HepG2 (cell line): ENCODE data around the gene CD7. TPM values are rescaled to one million over a fixed set of nuclear protein-coding genes. Genes with fewer than 3 reads are reported as not detected.

ENCODE experiments used
- ARNTL ChIP-seq: sonication (generic); formaldehyde crosslinking; IDR thresholded peaks from 2 replicates; pipeline ENCODE4 v1.4.0; 2020; ENCODE audit warnings: mild to moderate bottlenecking, missing genetic modification reagents
- BRCA1 ChIP-seq: sonication (generic); formaldehyde crosslinking; IDR thresholded peaks from 2 replicates; pipeline ENCODE4 v1.4.0; 2020; ENCODE audit warnings: missing genetic modification reagents
- KLF6 ChIP-seq: IDR thresholded peaks from 2 replicates; pipeline ENCODE4 v1.8.0; 2016; ENCODE audit warnings: missing biosample characterization, missing genetic modification reagents
- MEIS2 ChIP-seq: sonication (generic); formaldehyde crosslinking; IDR thresholded peaks from 2 replicates; pipeline ENCODE4 v1.9.0; 2021; ENCODE audit warnings: mild to moderate bottlenecking, missing genetic modification reagents
- MTF2 ChIP-seq: sonication (generic); formaldehyde crosslinking; IDR thresholded peaks from 2 replicates; pipeline ENCODE4 v1.5.0; 2020; ENCODE audit warnings: missing genetic modification reagents, borderline replicate concordance
- MYNN ChIP-seq: sonication (generic); formaldehyde crosslinking; IDR thresholded peaks from 2 replicates; pipeline ENCODE4 v1.4.0; 2020; ENCODE audit warnings: mild to moderate bottlenecking, low read depth, missing genetic modification reagents
- SAP130 ChIP-seq: IDR thresholded peaks from 2 replicates; pipeline ENCODE4 v1.6.1; 2016; ENCODE audit warnings: low read depth
- SETDB1 ChIP-seq: sonication (generic); formaldehyde crosslinking; IDR thresholded peaks from 2 replicates; pipeline ENCODE4 v1.5.1; 2020; ENCODE audit warnings: missing genetic modification reagents, mild to moderate bottlenecking, borderline replicate concordance
- SP1 ChIP-seq, 2 experiments: fragments of 450-650 bp in 1 of 2; sonication (generic) in 1 of 2; formaldehyde crosslinking in 1 of 2; IDR thresholded peaks; 2 replicates each; pipeline versions ENCODE4 v1.4.0 to v1.6.1; 2016 to 2020; ENCODE audit warnings: missing genetic modification reagents in 1 of 2
- ZNF234 ChIP-seq: sonication (generic); formaldehyde crosslinking; conservative IDR thresholded peaks from 2 replicates; pipeline ENCODE4 v1.5.1; 2020; ENCODE audit warnings: mild to moderate bottlenecking, missing genetic modification reagents
- ZNF329 ChIP-seq: sonication (generic); formaldehyde crosslinking; IDR thresholded peaks from 2 replicates; pipeline ENCODE4 v1.9.0; 2021; ENCODE audit warnings: low read depth, mild to moderate bottlenecking, missing genetic modification reagents
- ZZZ3 ChIP-seq: sonication (generic); formaldehyde crosslinking; IDR thresholded peaks from 2 replicates; pipeline ENCODE4 v1.4.0; 2020; ENCODE audit warnings: missing genetic modification reagents, mild to moderate bottlenecking, borderline replicate concordance
- polyA plus RNA-seq, 8 experiments: library from polyadenylated mRNA; depleted of rRNA in 3 of 8; stranded (reverse) in 7 of 8; unstranded in 1 of 8; fragments of >200 nt; fragmentation: Illumina TruSeq in 4 of 8; extraction: Trizol in 4 of 8; gene quantifications; 2 replicates each; pipeline versions ENCODE4 v1.2.1 to v1.2.3, GENCODE V29; 2011 to 2016; ENCODE audit warnings: low read depth in 4 of 8, missing spikeins in 1 of 8, mixed read lengths in 1 of 8; ENCODE audit not compliant: insufficient read depth in 1 of 8
- total RNA-seq, 5 experiments: library from RNA; depleted of rRNA; stranded (reverse); fragments of >200 nt; fragmentation: Illumina TruSeq; extraction: Trizol; gene quantifications; 2 replicates each; pipeline ENCODE4 v1.2.3, GENCODE V29; 2016; ENCODE audit warnings: low read depth in 1 of 5
- TF ChIP-seq, protein P1 (sequence below): IDR thresholded peaks from 2 replicates; pipeline ENCODE4 v1.6.1; 2016; ENCODE audit warnings: control low read depth
- TF ChIP-seq, protein P2 (sequence below): sonication (generic); formaldehyde crosslinking; IDR thresholded peaks from 2 replicates; pipeline ENCODE4 v1.5.1; 2020; ENCODE audit warnings: mild to moderate bottlenecking, missing genetic modification reagents
- TF ChIP-seq, protein P3 (sequence below): sonication (generic); formaldehyde crosslinking; IDR thresholded peaks from 2 replicates; pipeline ENCODE4 v1.4.0; 2020; ENCODE audit warnings: missing genetic modification reagents, borderline replicate concordance
- TF ChIP-seq, protein P4 (sequence below): sonication (generic); formaldehyde crosslinking; IDR thresholded peaks from 2 replicates; pipeline ENCODE4 v1.4.0; 2020; ENCODE audit warnings: missing genetic modification reagents, borderline replicate concordance
- TF ChIP-seq, protein P5 (sequence below): sonication (generic); formaldehyde crosslinking; IDR thresholded peaks from 2 replicates; pipeline ENCODE4 v1.5.0; 2020; ENCODE audit warnings: missing genetic modification reagents, mild to moderate bottlenecking, borderline replicate concordance
- TF ChIP-seq, protein P6 (sequence below): sonication (generic); formaldehyde crosslinking; IDR thresholded peaks from 2 replicates; pipeline ENCODE4 v1.4.0; 2020; ENCODE audit warnings: missing genetic modification reagents

Gene CD7
- total and polyA plus RNA-seq, 2 of the 13 experiments (the other 11 are each of a cell fraction or from before 2014, with no cell fraction given), result 67.6 to 76.4 TPM

DNA sequence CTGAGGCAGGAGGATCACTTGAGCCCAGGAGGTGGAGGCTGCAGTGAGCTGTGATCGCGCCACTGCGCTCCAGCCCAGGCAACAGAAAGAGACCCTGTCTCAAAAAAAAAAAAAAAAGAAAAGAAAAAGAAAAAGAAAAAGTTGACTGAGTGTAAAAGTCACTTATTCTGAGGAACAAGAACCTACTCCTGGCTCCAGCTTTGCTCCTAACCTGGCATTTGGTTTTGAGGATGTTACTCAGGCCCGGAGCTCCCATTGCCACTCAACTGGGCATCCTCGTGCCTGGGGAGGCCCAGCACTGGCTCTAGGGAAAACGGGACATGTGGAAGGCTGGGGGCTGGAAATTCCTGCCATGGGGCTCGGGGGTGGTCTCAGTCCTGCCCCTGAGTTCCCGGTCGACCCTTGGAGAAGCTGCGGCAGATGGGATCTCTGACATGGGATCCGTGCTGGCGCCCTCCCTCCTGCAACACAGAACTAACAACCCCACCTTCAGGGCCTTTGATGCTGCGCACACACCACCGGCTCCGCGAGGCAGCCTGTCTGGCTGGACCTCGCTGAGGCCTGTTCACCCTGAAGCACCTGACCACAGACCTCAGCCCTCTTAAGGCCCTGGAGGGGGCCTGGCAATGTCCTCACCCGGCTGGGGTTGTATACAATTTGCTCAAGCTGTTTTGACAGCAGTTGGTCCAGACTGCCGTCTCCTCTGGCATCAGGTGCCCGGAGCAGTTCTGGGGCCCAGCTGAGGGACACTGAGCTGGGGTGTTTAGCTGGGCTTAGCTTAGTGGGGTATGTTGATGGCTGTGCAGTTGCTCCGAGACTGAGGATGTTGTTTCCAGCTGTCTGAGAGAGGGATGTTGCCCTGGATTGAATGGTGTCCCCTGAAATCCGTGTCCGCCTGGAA is 12.3 kb downstream of the CD7 start (continued):
- TF ChIP-seq, protein P1, sequence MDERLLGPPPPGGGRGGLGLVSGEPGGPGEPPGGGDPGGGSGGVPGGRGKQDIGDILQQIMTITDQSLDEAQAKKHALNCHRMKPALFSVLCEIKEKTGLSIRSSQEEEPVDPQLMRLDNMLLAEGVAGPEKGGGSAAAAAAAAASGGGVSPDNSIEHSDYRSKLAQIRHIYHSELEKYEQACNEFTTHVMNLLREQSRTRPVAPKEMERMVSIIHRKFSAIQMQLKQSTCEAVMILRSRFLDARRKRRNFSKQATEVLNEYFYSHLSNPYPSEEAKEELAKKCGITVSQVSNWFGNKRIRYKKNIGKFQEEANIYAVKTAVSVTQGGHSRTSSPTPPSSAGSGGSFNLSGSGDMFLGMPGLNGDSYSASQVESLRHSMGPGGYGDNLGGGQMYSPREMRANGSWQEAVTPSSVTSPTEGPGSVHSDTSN (CRISPR knock-in tag), result no peak
- TF ChIP-seq ZZZ3 (CRISPR knock-in tag) (no peak), MTF2 (CRISPR knock-in tag) (no peak), ZNF329 (CRISPR knock-in tag) (no peak), MYNN (CRISPR knock-in tag) (no peak), SAP130 (CRISPR knock-in tag) (peak; percentile 35; the same call in 1 of the 2 replicates), BRCA1 (CRISPR knock-in tag) (no peak), ZNF234 (CRISPR knock-in tag) (no peak), KLF6 (CRISPR knock-in tag) (no peak; the same call in 1 of the 2 replicates), ARNTL (CRISPR knock-in tag) (no peak), SP1 (IDR thresholded peaks at IDR 0.05) (no peak), SP1 (CRISPR knock-in tag; IDR thresholded peaks at IDR 0.05) (no peak), MEIS2 (CRISPR knock-in tag) (peak; percentile 58; the same call in 1 of the 2 replicates), SETDB1 (CRISPR knock-in tag) (no peak)
- TF ChIP-seq, protein P2, sequence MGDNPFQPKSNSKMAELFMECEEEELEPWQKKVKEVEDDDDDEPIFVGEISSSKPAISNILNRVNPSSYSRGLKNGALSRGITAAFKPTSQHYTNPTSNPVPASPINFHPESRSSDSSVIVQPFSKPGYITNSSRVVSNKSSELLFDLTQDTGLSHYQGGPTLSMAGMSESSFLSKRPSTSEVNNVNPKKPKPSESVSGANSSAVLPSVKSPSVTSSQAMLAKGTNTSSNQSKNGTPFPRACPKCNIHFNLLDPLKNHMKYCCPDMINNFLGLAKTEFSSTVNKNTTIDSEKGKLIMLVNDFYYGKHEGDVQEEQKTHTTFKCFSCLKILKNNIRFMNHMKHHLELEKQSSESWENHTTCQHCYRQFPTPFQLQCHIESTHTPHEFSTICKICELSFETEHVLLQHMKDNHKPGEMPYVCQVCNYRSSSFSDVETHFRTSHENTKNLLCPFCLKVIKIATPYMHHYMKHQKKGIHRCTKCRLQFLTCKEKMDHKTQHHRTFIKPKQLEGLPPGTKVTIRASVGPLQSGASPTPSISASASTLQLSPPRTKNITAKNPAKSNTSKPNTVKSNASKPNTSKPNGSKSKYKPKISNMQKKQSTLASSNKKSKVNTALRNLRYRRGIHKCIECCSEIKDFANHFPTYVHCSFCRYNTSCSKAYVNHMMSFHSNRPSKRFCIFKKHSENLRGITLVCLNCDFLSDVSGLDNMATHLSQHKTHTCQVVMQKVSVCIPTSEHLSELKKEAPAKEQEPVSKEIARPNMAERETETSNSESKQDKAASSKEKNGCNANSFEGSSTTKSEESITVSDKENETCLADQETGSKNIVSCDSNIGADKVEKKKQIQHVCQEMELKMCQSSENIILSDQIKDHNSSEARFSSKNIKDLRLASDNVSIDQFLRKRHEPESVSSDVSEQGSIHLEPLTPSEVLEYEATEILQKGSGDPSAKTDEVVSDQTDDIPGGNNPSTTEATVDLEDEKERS (CRISPR knock-in tag), result no peak
- TF ChIP-seq, protein P3, sequence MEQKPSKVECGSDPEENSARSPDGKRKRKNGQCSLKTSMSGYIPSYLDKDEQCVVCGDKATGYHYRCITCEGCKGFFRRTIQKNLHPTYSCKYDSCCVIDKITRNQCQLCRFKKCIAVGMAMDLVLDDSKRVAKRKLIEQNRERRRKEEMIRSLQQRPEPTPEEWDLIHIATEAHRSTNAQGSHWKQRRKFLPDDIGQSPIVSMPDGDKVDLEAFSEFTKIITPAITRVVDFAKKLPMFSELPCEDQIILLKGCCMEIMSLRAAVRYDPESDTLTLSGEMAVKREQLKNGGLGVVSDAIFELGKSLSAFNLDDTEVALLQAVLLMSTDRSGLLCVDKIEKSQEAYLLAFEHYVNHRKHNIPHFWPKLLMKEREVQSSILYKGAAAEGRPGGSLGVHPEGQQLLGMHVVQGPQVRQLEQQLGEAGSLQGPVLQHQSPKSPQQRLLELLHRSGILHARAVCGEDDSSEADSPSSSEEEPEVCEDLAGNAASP, result peak; percentile 60; the same call in 1 of the 2 replicates
- TF ChIP-seq, protein P4, sequence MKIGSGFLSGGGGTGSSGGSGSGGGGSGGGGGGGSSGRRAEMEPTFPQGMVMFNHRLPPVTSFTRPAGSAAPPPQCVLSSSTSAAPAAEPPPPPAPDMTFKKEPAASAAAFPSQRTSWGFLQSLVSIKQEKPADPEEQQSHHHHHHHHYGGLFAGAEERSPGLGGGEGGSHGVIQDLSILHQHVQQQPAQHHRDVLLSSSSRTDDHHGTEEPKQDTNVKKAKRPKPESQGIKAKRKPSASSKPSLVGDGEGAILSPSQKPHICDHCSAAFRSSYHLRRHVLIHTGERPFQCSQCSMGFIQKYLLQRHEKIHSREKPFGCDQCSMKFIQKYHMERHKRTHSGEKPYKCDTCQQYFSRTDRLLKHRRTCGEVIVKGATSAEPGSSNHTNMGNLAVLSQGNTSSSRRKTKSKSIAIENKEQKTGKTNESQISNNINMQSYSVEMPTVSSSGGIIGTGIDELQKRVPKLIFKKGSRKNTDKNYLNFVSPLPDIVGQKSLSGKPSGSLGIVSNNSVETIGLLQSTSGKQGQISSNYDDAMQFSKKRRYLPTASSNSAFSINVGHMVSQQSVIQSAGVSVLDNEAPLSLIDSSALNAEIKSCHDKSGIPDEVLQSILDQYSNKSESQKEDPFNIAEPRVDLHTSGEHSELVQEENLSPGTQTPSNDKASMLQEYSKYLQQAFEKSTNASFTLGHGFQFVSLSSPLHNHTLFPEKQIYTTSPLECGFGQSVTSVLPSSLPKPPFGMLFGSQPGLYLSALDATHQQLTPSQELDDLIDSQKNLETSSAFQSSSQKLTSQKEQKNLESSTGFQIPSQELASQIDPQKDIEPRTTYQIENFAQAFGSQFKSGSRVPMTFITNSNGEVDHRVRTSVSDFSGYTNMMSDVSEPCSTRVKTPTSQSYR, result no peak
- TF ChIP-seq, protein P5, sequence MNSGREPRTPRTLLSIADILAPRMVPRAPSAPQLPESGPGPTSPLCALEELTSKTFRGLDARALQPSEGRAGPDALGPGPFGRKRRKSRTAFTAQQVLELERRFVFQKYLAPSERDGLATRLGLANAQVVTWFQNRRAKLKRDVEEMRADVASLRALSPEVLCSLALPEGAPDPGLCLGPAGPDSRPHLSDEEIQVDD (CRISPR knock-in tag), result no peak
- TF ChIP-seq, protein P6, sequence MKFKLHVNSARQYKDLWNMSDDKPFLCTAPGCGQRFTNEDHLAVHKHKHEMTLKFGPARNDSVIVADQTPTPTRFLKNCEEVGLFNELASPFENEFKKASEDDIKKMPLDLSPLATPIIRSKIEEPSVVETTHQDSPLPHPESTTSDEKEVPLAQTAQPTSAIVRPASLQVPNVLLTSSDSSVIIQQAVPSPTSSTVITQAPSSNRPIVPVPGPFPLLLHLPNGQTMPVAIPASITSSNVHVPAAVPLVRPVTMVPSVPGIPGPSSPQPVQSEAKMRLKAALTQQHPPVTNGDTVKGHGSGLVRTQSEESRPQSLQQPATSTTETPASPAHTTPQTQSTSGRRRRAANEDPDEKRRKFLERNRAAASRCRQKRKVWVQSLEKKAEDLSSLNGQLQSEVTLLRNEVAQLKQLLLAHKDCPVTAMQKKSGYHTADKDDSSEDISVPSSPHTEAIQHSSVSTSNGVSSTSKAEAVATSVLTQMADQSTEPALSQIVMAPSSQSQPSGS, result no peak
